Measurements from ENCODE around the gene HIVEP3. TPM values are rescaled to one million over a fixed set of nuclear protein-coding genes. Genes with fewer than 3 reads are reported as not detected.

Gene HIVEP3
- total RNA-seq, 1 experiment from 2014 or later = 6.0 TPM

GRCh38 chr1:41847733-41848132 is 71.0 kb downstream of the HIVEP3 start:
- no peak for TF ChIP-seq TCF7L2 (IDR thresholded peaks at IDR 0.05; ENCODE audit: low read depth, low read length)
- no peak for TF ChIP-seq POLR2AphosphoS5 (IDR thresholded peaks at IDR 0.05; ENCODE audit: low read depth, low read length)
- no peak for TF ChIP-seq REST (IDR thresholded peaks at IDR 0.05; ENCODE audit: insufficient read depth in 1 of 2, low read depth in 2 of 2, low read length in 1 of 2)
- no peak for TF ChIP-seq SIN3A (IDR thresholded peaks at IDR 0.05; ENCODE audit: borderline replicate concordance, insufficient read depth, low read depth, low read length)
- TF ChIP-seq CTCF (IDR thresholded peaks at IDR 0.05) = no peak
- no peak for ATAC-seq
- Histone ChIP-seq H3K36me3 (ENCODE audit: control insufficient read depth, insufficient read depth, low read length) (no peaks in the 10 kb centered on the region), H3K4me1 (ENCODE audit: control insufficient read depth, insufficient read depth, low read length) (no peaks in the 10 kb centered on the region; the same call in 1 of the 2 replicates), H3K9me3 (ENCODE audit: control insufficient read depth, insufficient read depth, low read depth, low read length) (no peaks in the 10 kb centered on the region), H3K4me3 (ENCODE audit: low read depth in 2 of 2, low read length in 2 of 2) (no peak overlapping the region), H3K27me3 (ENCODE audit: control insufficient read depth, insufficient read depth, low read length) (no peaks in the 10 kb centered on the region), H3K27ac (ENCODE audit: low read length) (no peak overlapping the region)
- no peak for DNase-seq (ENCODE audit: low read depth, low spot score)
- in situ Hi-C loops (cut with HindIII; ENCODE audit: low pct_unique_long_range_greater_than_20kb, low sequenced_read_pairs) = no loop called here
- CTCF ChIA-PET = interaction anchor here (0.6 kb wide), 1 partner anchor 23 kb away, joined by 4 read pairs; no protein-coding TSS in a partner anchor
- BruUV-seq (replicated peaks) = no TSS peak
- POLR2A ChIA-PET = no interaction called here
- intact Hi-C loops (cut with micrococcal nuclease; ENCODE audit: unreplicated experiment) = no loop called here

- intact Hi-C loops (cut with micrococcal nuclease; ENCODE audit: unreplicated experiment) (no loop called here), in situ Hi-C loops (cut with HindIII; ENCODE audit: low pct_unique_long_range_greater_than_20kb, low sequenced_read_pairs) (no loop called here)
- no peak overlapping the region for H3K27ac ChIP-seq (ENCODE audit: low read length)
- no peaks in the 10 kb centered on the region for H3K9me3 ChIP-seq (ENCODE audit: control insufficient read depth, insufficient read depth, low read depth, low read length)
- no peak overlapping the region for H3K4me3 ChIP-seq (ENCODE audit: low read depth in 2 of 2, low read length in 2 of 2)
- TF ChIP-seq SIN3A (IDR thresholded peaks at IDR 0.05; ENCODE audit: borderline replicate concordance, insufficient read depth, low read depth, low read length) = no peak
- no peak for TF ChIP-seq POLR2AphosphoS5 (IDR thresholded peaks at IDR 0.05; ENCODE audit: low read depth, low read length)
- no peak for TF ChIP-seq CTCF (IDR thresholded peaks at IDR 0.05)
- TF ChIP-seq TCF7L2 (IDR thresholded peaks at IDR 0.05; ENCODE audit: low read depth, low read length) = no peak
- TF ChIP-seq REST (IDR thresholded peaks at IDR 0.05; ENCODE audit: insufficient read depth in 1 of 2, low read depth in 2 of 2, low read length in 1 of 2) = no peak
- H3K36me3 ChIP-seq (ENCODE audit: control insufficient read depth, insufficient read depth, low read length) = no peaks in the 10 kb centered on the region
- CTCF ChIA-PET = interaction anchor here (0.6 kb wide), 1 partner anchor 24 kb away, joined by 4 read pairs; no protein-coding TSS in a partner anchor
- BruUV-seq (replicated peaks) = no TSS peak
- no peaks in the 10 kb centered on the region for H3K27me3 ChIP-seq (ENCODE audit: control insufficient read depth, insufficient read depth, low read length)
- DNase-seq (ENCODE audit: low read depth, low spot score) = no peak
- POLR2A ChIA-PET = no interaction called here
- H3K4me1 ChIP-seq (ENCODE audit: control insufficient read depth, insufficient read depth, low read length) = no peaks in the 10 kb centered on the region; the same call in 1 of the 2 replicates
- ATAC-seq = no peak
Observed at GRCh38 chr1:41846625-41847405, 71.9 kb downstream of the HIVEP3 start.

All from Panc1 (cell line).